NCI-H187 (cell line): ENCODE measurements around the gene ARPC2.
A peak's percentile ranks its signal among the peaks of the same experiment; 100 is the strongest.

Experiments
- DNase-seq, 2 experiments: peaks; one replicate each; lab custom pipeline; 2025; lab: John Stamatoyannopoulos, UW

The ARPC2 gene

GRCh38 chr2:218253232-218253625 is 36.2 kb downstream of the ARPC2 start:
- no peak for DNase-seq

- DNase-seq: no peak
Measured at GRCh38 chr2:218255446-218255845, 38.5 kb downstream of the ARPC2 start.

DNA sequence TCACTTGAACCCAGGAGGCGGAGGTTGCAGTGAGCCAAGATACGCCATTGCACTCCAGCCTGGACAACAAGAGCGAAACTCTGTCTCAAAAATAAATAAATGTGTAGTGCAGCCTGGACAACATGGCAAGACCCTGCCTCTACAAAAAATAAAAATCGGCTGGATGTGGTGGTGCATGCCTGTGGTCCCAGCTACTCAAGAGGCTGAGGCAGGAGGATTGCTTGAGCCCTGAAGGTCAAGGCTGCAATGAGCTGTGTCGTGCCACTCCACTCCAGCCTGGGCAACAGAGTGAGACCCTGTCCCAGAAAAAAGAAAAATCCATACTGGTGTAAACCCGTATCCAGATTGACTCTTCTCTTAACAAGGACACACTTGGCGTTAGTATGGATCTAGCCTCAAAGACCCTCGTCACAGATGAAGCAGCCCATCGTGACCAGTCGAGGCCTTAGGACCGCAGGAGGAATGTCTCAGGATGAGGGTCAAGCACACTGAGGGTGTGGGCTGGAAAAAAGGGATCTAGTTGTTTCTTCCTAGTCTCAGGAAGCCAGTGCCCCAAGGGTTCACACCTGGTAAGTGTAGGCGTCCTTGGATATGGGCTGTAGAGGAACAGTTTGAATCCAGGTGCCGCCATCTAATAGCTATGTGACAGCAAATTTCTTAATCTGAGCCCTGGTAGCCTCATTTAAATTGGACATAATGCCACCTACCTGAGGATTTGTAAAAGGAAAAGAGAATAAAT is 39.8 kb downstream of the ARPC2 start:
- no peak for DNase-seq

- no peak for DNase-seq
Measured at GRCh38 chr2:218257390-218257981, 40.5 kb downstream of the ARPC2 start.

DNA sequence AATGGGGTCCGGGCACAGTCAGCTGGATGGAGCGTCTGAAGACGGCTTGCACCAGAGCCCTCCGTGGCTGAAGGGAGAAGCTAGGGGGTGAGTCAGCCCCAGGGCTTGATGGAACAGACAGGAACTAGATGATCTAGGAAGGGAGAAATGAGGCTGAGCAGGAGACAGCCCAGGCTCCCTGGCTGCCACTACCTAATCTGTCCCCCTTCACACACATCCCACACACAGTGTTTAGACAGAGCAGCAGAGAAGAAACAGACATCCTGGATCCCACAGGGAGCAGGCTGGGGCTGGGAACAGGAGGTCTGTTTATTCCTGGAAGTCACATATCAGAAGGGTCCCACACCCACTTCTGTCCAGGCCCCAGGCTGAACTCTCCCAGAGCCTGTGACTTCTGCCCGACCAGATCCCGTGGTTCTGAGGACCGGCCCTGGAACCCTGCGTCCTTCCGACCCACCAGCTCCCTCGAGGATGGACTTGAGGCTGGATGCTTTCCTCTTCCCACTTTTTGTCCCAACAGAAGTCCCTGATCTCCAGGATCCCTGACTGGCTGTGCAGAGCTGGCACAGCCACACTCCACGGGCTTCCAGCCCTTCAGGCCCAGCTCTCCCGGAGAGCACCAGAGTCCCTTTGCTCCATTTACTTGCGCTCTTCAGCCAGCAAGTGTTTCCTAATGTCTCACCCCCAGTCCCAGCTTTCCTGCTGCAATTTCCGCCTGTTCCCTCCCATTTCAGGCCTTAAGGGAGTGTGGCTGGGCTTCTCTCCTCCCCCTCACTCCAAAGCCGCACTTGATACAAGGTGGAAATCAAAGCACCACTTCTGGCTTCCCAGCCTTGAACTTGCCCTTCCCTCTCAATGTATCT is 42.3 kb downstream of the ARPC2 start:
- DNase-seq: no peak

DNA sequence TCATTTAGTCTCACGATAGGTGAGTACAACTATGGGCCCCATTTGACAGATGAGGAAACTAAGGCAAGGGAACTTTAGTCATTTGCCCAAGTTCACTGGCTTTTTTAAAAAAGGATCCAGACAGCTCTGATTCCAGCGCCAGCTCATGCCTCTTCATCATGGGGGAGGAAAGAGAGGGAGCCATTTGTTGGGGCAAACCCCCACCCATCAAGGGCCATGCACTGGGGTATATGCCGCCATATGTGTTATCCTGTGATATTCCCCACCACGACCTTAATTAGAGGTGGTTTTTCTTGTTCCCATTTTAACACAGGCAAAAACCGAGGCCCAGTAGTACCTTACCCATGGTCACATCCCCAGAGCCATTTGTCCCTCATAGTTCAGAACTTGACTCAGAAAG is 43.2 kb downstream of the ARPC2 start:
- no peak for DNase-seq

DNA sequence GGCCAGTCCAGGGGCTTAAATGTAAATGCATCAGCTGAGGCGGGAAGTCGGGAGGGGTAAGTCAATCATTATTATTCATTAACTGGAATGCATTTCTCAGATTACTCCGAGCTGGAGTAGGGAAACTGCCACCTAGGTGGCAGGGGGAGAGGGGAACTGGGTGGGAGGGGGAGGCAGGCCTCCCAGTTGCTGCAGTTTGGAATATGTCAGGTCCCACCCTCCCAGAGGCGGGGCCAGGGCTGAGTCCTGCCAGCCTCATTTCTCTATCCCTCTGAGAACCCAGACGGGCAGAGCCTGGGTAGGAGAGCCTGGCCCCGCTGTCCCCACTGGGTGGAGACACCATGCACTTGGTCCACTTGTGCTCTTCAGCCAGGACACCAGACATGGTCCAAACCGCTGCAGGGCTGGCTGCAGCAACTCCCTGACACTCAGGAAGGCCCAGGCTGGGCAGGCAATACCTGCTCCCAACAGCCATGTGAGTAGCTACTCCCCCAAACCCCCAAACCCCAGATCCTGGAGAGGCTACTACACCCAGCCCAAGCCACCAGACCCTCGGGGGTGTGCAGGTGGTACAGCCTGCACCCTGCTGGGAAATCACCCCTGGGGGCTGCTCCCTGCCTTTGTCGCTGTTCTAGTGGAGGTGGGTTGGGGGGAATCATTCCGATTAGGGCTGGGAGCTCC is 43.9 kb downstream of the ARPC2 start, which contains the start of gene GPBAR1:
TSS of gene GPBAR1 (plus strand) at position 274 of the 681 bp plus-strand sequence. CDS start 1,710 bp downstream, outside the sequence.
- no peak for DNase-seq

GRCh38 chr2:218261423-218262236 is 44.6 kb downstream of the ARPC2 start:
- DNase-seq: no peak

DNA sequence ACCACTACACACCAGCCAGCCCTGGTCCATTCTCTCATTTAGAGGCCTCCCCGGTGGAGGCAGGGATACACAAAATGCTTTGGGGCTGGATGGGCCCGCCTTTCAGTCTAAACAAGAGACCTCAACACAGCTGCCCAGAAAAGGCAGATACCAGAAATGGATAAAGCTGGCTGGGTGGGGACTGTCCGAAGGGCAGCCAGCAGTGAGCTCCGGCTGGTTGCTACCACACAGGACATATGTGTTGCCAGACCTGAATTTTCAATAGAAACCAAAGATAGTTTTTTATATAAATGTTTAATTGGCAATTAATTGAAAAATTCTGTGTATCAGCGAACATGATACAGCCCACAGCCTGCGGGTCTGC is 45.2 kb downstream of the ARPC2 start:
- DNase-seq: no peak

GRCh38 chr2:218262631-218263586 is 45.9 kb downstream of the ARPC2 start:
- DNase-seq: no peak

- DNase-seq: no peak
Measured at GRCh38 chr2:218263817-218264641, 47.0 kb downstream of the ARPC2 start.

DNA sequence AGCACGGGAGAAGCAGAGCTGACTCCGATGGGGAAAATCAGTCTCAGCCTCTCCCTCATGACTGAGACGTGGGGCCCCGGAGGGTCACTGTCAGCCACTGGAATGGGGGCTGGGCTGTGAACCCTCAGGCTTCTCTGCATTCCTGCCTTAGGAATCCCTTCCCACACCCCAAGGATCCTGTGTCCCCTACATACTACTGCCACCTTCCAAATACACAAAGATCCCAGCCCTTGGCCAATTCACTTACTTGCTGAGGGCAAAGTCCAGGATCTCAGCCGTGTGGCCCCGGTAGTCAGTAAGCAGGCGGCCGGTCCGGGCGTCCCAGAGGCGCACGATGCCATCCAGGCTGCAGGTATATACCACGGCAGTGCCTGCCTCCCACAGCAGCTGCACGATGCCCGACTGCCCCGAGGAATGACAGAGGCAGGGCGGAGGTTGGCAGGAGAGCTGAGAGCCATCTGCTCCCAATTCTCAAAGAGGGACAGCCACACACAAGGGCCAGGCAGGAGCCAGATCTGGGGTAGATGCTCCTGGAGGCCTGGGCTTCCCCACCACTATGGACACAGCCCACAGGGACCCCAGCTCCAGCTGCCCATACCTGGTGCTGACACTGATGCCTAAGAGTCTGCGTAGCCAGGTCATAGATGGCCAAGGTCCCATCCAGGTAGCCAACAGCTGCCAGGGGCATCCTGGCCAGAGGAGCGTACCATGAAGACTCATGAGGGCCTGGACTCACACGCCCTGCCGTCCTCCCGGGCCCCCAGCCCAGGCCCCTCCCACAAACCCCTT is 48.0 kb downstream of the ARPC2 start:
- no peak for DNase-seq

DNA sequence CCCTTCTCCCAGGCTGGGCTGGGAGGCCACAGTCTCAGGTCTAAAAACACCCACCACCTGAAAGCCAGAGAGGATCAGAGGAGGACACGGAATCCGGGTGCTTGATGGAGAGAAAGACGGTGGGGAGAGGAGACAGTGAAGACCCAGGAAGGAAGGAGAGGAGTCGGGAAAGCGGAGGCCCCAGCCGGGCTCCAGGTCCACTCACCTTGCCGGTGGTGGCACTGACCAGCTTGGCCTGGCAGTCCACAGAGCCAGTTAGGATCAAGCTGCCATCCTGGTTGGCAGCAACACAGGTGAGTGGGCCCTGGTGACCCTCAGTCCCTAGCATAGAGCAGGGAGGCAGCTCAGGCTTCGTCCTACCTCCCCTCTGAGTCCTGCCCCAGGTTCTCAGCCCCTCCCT is 48.6 kb downstream of the ARPC2 start:
- DNase-seq: no peak

DNA sequence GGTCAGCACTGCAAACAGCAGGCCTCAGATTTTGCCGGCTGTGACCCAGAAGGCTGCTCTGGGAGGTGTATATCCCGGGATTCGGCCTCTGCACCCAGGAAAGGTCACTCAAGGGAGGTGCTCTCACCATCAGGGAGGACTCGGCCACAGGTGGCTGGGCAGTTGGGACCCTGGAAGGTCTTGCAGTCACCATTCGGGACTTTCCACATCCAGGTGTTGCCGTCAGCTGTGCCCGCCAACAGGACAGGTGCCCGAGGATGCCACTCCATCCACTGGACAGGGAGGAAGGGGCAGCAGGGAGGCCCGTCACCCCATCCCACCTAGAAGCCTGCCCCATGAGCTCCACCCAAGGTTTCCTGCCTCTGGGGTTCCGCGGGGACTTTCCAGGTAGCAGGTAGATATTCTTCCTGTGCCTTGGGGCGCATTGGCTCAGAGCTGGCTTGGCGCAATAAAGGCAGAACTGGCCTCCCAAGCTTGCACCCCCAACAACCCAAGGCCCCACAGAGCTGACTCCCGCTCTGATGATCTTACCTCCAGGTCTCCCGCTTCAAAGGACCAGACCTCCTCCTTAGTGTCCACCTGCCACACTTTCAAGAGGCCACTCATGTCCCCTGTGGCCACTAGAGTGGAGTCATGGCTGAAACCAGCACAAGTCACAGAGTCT is 49.5 kb downstream of the ARPC2 start:
- no peak for DNase-seq

- DNase-seq: no peak
Measured at GRCh38 chr2:218267259-218267658, 50.3 kb downstream of the ARPC2 start.

DNA sequence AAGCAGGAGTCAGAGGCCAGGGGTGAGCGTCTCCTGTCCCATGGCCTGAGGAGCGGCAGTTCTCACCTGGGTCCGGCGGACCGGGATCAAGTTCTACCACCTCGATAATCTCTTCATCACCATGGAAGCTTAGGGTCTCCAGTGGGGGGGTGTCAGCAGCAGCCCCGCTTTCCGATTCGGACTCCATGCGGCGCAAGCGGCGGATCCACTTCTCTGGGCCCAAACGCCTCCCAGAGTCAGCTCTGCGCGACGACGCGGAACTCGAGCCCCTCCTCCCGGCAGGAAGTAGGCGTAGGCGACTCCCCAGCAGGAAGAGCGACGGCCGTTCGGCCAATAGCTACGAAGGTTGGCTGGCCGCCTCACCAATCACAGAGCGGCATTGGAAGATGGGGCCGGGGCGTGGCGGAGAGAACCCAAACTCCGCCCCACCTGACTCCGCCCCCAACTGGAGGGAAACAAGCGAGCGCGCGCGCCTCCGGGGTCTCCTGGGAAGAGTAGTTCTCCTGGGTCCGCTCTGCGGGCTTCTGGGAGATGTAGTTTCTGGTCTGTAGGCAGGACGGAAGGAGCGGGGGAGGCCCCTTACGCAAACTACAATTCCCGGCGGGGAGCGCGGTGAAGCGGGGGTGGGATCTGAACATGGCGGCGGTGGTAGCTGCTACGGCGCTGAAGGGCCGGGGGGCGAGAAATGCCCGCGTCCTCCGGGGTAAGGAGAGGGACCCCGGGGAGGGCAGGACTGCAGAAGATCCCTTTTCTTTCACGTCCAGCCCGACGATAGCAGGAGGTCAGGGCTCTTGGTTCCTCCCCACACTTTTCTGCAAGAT is 53.1 kb downstream of the ARPC2 start, which contains the start of the genes AAMP and PNKD:
TSS of gene AAMP (minus strand) at position 238 of the 821 bp plus-strand sequence. CDS start at position 187, 51 bp downstream.
TSS of gene PNKD (plus strand) at position 620 of the 821 bp plus-strand sequence. CDS start at position 637, 17 bp downstream.
- DNase-seq: peak; percentile 94 to 95
